HepG2 (cell line): Measurements from ENCODE around the gene OR1F1. TPM values are rescaled to one million over a fixed set of nuclear protein-coding genes. Genes with fewer than 3 reads are reported as not detected.

Source experiments
- ARID3A ChIP-seq: IDR thresholded peaks from 2 replicates; pipeline ENCODE4 v1.6.1; 2012; ENCODE audit warnings: low read depth, low read length, improper control_type of control experiment
- DBP ChIP-seq: sonication (generic); formaldehyde crosslinking; IDR thresholded peaks from 2 replicates; pipeline ENCODE4 v1.4.0; 2020; ENCODE audit warnings: missing genetic modification reagents; ENCODE audit errors: not compliant biosample characterization
- FIP1L1 ChIP-seq: fragments of 200-400 bp; formaldehyde crosslinking; IDR thresholded peaks from 2 replicates; pipeline ENCODE4 v1.6.1; 2018; ENCODE audit warnings: low read depth, mild to moderate bottlenecking, low read length, moderate library complexity, borderline replicate concordance; ENCODE audit not compliant: insufficient read depth
- HCFC1 ChIP-seq: fragments of 150-350 bp; IDR thresholded peaks from 2 replicates; pipeline ENCODE4 v1.6.1; 2014; ENCODE audit warnings: low read depth, low read length
- KDM5B ChIP-seq: sonication (generic); formaldehyde crosslinking; IDR thresholded peaks from 2 replicates; pipeline ENCODE4 v1.4.0; 2020; ENCODE audit warnings: missing genetic modification reagents, mild to moderate bottlenecking, borderline replicate concordance
- MAF1 ChIP-seq: sonication (generic); formaldehyde crosslinking; IDR thresholded peaks from 2 replicates; pipeline ENCODE4 v1.5.0; 2020; ENCODE audit warnings: missing genetic modification reagents, borderline replicate concordance
- NFRKB ChIP-seq: fragments of 450-650 bp; IDR thresholded peaks from 2 replicates; pipeline ENCODE4 v1.6.1; 2017
- NR2F6 ChIP-seq, 2 experiments: IDR thresholded peaks; 2 replicates each; pipeline ENCODE4 v1.6.1; 2016; ENCODE audit warnings: antibody characterized with exemption in 1 of 2, mild to moderate bottlenecking in 1 of 2
- SAFB2 ChIP-seq: sonication (generic); formaldehyde crosslinking; IDR thresholded peaks from 2 replicates; pipeline ENCODE4 v1.5.1; 2020; ENCODE audit warnings: missing genetic modification reagents, low read depth, mild to moderate bottlenecking, borderline replicate concordance
- TBL1XR1 ChIP-seq: fragments of 150-350 bp; IDR thresholded peaks from 2 replicates; pipeline ENCODE4 v1.6.1; 2014; ENCODE audit warnings: borderline replicate concordance, low read length; ENCODE audit not compliant: partially characterized antibody
- TEAD2 ChIP-seq: sonication (generic); formaldehyde crosslinking; IDR thresholded peaks from 2 replicates; pipeline ENCODE4 v1.9.0; 2021; ENCODE audit warnings: missing genetic modification reagents
- THAP11 ChIP-seq: IDR thresholded peaks from 2 replicates; pipeline ENCODE4 v1.6.1; 2016; ENCODE audit warnings: missing biosample characterization, missing genetic modification reagents
- TSC22D2 ChIP-seq: sonication (generic); formaldehyde crosslinking; IDR thresholded peaks from 2 replicates; pipeline ENCODE4 v1.5.1; 2020; ENCODE audit warnings: missing genetic modification reagents, mild to moderate bottlenecking, borderline replicate concordance
- ZFP41 ChIP-seq: sonication (generic); formaldehyde crosslinking; IDR thresholded peaks from 2 replicates; pipeline ENCODE4 v1.4.0; 2020; ENCODE audit warnings: mild to moderate bottlenecking, missing genetic modification reagents, borderline replicate concordance
- ZNF124 ChIP-seq: sonication (generic); formaldehyde crosslinking; IDR thresholded peaks from 2 replicates; pipeline ENCODE4 v1.4.0; 2020; ENCODE audit warnings: missing genetic modification reagents
- ZNF224 ChIP-seq: sonication (generic); formaldehyde crosslinking; IDR thresholded peaks from 2 replicates; pipeline ENCODE4 v1.5.0; 2020; ENCODE audit warnings: mild to moderate bottlenecking, missing genetic modification reagents
- ZNF260 ChIP-seq: sonication (generic); formaldehyde crosslinking; IDR thresholded peaks from 2 replicates; pipeline ENCODE4 v1.4.0; 2020; ENCODE audit warnings: missing genetic modification reagents, low read depth, mild to moderate bottlenecking, borderline replicate concordance
- ZNF44 ChIP-seq: sonication (generic); formaldehyde crosslinking; IDR thresholded peaks from 2 replicates; pipeline ENCODE4 v1.5.1; 2020; ENCODE audit warnings: mild to moderate bottlenecking, missing genetic modification reagents
- ZNF543 ChIP-seq: sonication (generic); formaldehyde crosslinking; IDR thresholded peaks from 2 replicates; pipeline ENCODE4 v1.4.0; 2020; ENCODE audit warnings: mild to moderate bottlenecking, missing genetic modification reagents
- ZNF577 ChIP-seq: sonication (generic); formaldehyde crosslinking; IDR thresholded peaks from 2 replicates; pipeline ENCODE4 v1.4.0; 2020; ENCODE audit warnings: mild to moderate bottlenecking, low read depth, missing genetic modification reagents, borderline replicate concordance
- ZNF703 ChIP-seq: sonication (generic); formaldehyde crosslinking; IDR thresholded peaks from 2 replicates; pipeline ENCODE4 v1.5.1; 2020; ENCODE audit warnings: missing genetic modification reagents, mild to moderate bottlenecking, moderate library complexity, borderline replicate concordance
- ZNF737 ChIP-seq: sonication (generic); formaldehyde crosslinking; IDR thresholded peaks from 2 replicates; pipeline ENCODE4 v1.5.0; 2020; ENCODE audit warnings: missing genetic modification reagents, mild to moderate bottlenecking, borderline replicate concordance
- ZNF841 ChIP-seq: sonication (generic); formaldehyde crosslinking; IDR thresholded peaks from 2 replicates; pipeline ENCODE4 v1.8.1; 2023; ENCODE audit warnings: missing genetic modification reagents, borderline replicate concordance
- ZSCAN31 ChIP-seq: sonication (generic); formaldehyde crosslinking; IDR thresholded peaks from 2 replicates; pipeline ENCODE4 v1.5.0; 2020; ENCODE audit warnings: low read depth, mild to moderate bottlenecking, missing genetic modification reagents
- polyA plus RNA-seq, 8 experiments: library from polyadenylated mRNA; depleted of rRNA in 3 of 8; stranded (reverse) in 7 of 8; unstranded in 1 of 8; fragments of >200 nt; fragmentation: Illumina TruSeq in 4 of 8; extraction: Trizol in 4 of 8; gene quantifications; 2 replicates each; pipeline versions ENCODE4 v1.2.1 to v1.2.3, GENCODE V29; 2011 to 2016; ENCODE audit warnings: low read depth in 4 of 8, missing spikeins in 1 of 8, mixed read lengths in 1 of 8; ENCODE audit not compliant: insufficient read depth in 1 of 8
- total RNA-seq, 5 experiments: library from RNA; depleted of rRNA; stranded (reverse); fragments of >200 nt; fragmentation: Illumina TruSeq; extraction: Trizol; gene quantifications; 2 replicates each; pipeline ENCODE4 v1.2.3, GENCODE V29; 2016; ENCODE audit warnings: low read depth in 1 of 5
- TF ChIP-seq, protein P1 (sequence below): sonication (generic); formaldehyde crosslinking; conservative IDR thresholded peaks from 2 replicates; pipeline ENCODE4 v1.4.0; 2020; ENCODE audit warnings: missing genetic modification reagents
- TF ChIP-seq, protein P2 (sequence below): sonication (generic); formaldehyde crosslinking; IDR thresholded peaks from 2 replicates; pipeline ENCODE4 v1.9.0; 2021; ENCODE audit warnings: missing genetic modification reagents, borderline replicate concordance

The OR1F1 gene
- total and polyA plus RNA-seq, 2 of the 13 experiments (the other 11 are each of a cell fraction or from before 2014, with no cell fraction given) = 0.90 TPM; not detected in 1

DNA sequence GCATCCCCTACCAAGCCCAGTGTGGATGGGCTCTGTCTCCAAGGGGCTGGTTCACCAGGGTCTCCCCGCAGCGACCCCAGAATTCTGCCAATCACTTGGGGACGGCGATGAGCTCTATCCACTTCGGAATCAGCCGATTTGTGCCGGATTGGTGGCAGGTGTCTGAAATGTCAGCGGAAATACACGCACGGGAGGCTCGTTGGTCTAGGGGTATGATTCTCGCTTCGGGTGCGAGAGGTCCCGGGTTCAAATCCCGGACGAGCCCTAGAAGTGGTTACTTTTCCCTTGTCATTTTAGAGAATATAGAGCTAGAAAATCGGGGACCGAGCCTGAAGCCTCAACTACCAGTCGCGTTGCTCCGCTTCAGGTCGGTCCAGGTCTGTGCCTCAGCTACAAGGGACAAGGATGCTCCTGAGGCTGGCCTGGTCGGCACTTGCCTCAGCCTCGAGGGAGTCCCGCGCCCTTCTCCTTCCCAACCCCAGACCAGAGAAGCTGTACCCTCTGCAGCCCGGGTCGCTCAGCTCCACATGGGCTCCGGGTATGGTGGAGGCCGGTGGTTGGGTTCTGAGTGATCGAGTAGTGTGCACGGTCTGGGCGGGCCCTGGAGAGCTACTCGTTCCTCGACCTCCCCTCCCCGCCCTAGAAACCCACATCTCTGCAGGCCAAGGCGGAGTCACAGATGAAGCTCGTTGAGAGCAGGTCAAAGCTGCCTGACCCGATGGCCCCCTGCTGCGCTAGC is 16.0 kb upstream of the OR1F1 start (continued):
- no peak for TF ChIP-seq FIP1L1
- TF ChIP-seq TEAD2 (CRISPR knock-in tag) = no peak
- TF ChIP-seq ARID3A = no peak
- no peak for TF ChIP-seq ZNF224 (CRISPR knock-in tag)
- no peak for TF ChIP-seq ZNF543
- TF ChIP-seq ZSCAN31 (CRISPR knock-in tag) = no peak
- TF ChIP-seq, protein P1, sequence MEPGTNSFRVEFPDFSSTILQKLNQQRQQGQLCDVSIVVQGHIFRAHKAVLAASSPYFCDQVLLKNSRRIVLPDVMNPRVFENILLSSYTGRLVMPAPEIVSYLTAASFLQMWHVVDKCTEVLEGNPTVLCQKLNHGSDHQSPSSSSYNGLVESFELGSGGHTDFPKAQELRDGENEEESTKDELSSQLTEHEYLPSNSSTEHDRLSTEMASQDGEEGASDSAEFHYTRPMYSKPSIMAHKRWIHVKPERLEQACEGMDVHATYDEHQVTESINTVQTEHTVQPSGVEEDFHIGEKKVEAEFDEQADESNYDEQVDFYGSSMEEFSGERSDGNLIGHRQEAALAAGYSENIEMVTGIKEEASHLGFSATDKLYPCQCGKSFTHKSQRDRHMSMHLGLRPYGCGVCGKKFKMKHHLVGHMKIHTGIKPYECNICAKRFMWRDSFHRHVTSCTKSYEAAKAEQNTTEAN (CRISPR knock-in tag) = no peak
- TF ChIP-seq ZNF841 = no peak
- TF ChIP-seq SAFB2 (CRISPR knock-in tag) = no peak
- peak; percentile 95 for TF ChIP-seq MAF1
- TF ChIP-seq, protein P2, sequence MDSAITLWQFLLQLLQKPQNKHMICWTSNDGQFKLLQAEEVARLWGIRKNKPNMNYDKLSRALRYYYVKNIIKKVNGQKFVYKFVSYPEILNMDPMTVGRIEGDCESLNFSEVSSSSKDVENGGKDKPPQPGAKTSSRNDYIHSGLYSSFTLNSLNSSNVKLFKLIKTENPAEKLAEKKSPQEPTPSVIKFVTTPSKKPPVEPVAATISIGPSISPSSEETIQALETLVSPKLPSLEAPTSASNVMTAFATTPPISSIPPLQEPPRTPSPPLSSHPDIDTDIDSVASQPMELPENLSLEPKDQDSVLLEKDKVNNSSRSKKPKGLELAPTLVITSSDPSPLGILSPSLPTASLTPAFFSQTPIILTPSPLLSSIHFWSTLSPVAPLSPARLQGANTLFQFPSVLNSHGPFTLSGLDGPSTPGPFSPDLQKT (CRISPR knock-in tag) = no peak; the same call in 1 of the 2 replicates
- no peak for TF ChIP-seq KDM5B (CRISPR knock-in tag)
- no peak for TF ChIP-seq THAP11 (CRISPR knock-in tag)
- no peak for TF ChIP-seq ZNF577 (CRISPR knock-in tag)
- no peak for TF ChIP-seq TBL1XR1
- no peak for TF ChIP-seq ZNF260 (CRISPR knock-in tag)
- no peak for TF ChIP-seq HCFC1
- no peak for TF ChIP-seq ZNF737
- TF ChIP-seq NR2F6 (IDR thresholded peaks at IDR 0.05) = no peak; the same call in 1 of the 2 replicates
- TF ChIP-seq NR2F6 (CRISPR knock-in tag; IDR thresholded peaks at IDR 0.05) = 0 out of 2 replicates have a peak, but pooled peaks have one; percentile 14
- no peak for TF ChIP-seq DBP (CRISPR knock-in tag)
- TF ChIP-seq NFRKB = no peak
- no peak for TF ChIP-seq ZNF124 (CRISPR knock-in tag)
- TF ChIP-seq ZFP41 (CRISPR knock-in tag) = no peak
- TF ChIP-seq ZNF44 = no peak
- TF ChIP-seq ZNF703 (CRISPR knock-in tag) = no peak
- TF ChIP-seq TSC22D2 (CRISPR knock-in tag) = no peak
